Measurements from ENCODE around the gene SLC7A5.
"Not testable (repeated sequence)": the region's sequence is repeated elsewhere in the genome, so short reads cannot be mapped to it uniquely, and the experiment has no call there.

Gene SLC7A5

DNA sequence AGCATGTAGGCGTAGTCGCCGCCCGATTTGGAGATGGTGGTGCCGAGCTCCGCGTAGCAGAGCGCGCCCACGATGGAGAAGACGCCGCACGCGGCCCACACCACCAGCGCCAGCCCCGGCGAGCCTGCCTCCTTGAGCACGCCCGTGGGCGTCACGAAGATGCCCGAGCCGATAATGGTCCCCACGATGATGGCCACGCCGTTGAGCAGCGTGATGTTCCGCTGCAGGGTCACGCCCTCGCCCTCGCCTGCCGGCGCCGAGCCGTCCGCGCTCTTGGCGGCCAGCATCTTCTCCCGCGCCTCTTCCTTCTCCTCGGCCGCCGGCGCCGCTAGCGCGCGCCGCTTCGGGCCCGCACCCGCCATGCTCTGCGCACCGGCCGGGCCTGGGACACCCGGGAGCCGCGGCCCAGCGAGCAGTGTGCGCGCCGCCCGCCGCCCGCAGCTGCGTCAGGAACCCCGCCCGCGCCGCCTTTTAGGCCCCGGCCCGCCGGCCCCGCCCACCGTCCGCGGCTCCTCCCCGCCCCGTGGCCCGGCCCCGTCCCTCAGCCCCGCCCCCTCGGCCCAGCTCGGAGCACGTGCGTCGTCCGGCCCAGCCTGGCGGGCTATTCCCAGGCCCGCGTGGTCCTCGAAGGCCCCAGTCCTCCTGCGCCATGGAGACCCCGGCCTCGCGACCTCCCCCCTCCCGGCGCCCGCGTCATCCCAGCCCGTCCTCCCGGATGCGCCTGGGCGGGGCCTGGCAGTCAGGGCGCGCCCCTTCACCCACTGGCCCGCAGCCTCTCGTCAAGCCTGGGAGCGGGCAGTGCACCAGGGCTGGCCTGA, at the start of gene SLC7A5:
SLC7A5 (minus strand) TSS at position 447 of the 818 bp plus-strand sequence; CDS start at position 362, 85 bp downstream.
- TF ChIP-seq ZBTB26 (tag by site-specific recombination; optimal IDR thresholded peaks at IDR 0.05) (peak; percentile 77), ZNF692 (tag by site-specific recombination; IDR thresholded peaks at IDR 0.05) (peak; percentile 81), ZFHX2 (tag by site-specific recombination; conservative IDR thresholded peaks at IDR 0.05) (peak; percentile 61; the same call in 1 of the 2 replicates)
- ChIA-PET POLR2A (interaction anchor here (0.6 to 4.2 kb wide), 11 partner anchors 8 to 485 kb away, joined by 3 to 55 read pairs (median 4); partner anchors contain the start of genes FBXO31 and KLHDC4), CTCF (interaction anchor here (0.5 to 5.8 kb wide), 4 partner anchors 19 to 444 kb away, joined by 3 to 173 read pairs (median 62); no protein-coding TSS in a partner anchor)
- H3K4me1 ChIP-seq (ENCODE audit: control insufficient read depth, insufficient read depth, low read length); H3K9me3 ChIP-seq (ENCODE audit: control insufficient read depth, insufficient read depth, low read depth, low read length); H3K36me3 ChIP-seq (ENCODE audit: control insufficient read depth in 2 of 2, insufficient read depth in 1 of 2, low read length in 2 of 2): not testable (repeated sequence)
- peak within 1 kb of the TSS; percentile 51 for H3K4me3 ChIP-seq (ENCODE audit: low read depth, low read length)
- peak within 1 kb of the TSS; percentile 7; the same call in 1 of the 2 replicates for H3K27ac ChIP-seq (ENCODE audit: extremely low read depth, low read depth, low read length)

DNA sequence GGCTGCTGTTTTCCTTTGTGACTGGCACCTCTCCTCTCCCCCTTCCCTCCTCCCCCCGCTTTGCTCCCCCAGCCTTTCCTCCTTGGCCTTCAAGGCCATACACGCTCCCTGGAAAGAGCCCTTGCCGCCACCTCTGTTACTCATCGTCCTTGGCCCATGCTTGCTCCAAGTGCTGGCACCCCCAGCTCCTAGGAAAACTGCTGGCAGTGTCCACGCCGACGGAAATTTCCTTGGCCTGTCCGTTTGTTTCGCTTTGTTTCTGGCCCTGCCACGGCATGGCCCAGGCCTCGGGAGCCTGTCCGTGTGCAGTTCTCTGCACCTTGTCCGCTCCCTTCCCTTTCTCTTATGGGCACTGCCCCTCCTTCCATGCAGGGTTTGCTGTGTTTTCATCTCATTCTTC, 49.0 kb upstream of the SLC7A5 start:
- Histone ChIP-seq H3K27ac (ENCODE audit: extremely low read depth, low read depth, low read length) (no peak overlapping the region), H3K4me1 (ENCODE audit: control insufficient read depth, insufficient read depth, low read length) (no peaks in the 10 kb centered on the region), H3K9me3 (ENCODE audit: control insufficient read depth, insufficient read depth, low read depth, low read length) (no peaks in the 10 kb centered on the region), H3K4me3 (ENCODE audit: low read depth, low read length) (no peak overlapping the region), H3K36me3 (ENCODE audit: control insufficient read depth in 2 of 2, insufficient read depth in 1 of 2, low read length in 2 of 2) (no peaks in the 10 kb centered on the region)
- ChIA-PET CTCF (no interaction called here), POLR2A (no interaction called here)
- TF ChIP-seq ZNF580 (tag by site-specific recombination; IDR thresholded peaks at IDR 0.05) = no peak
- no peak for TF ChIP-seq ZNF692 (tag by site-specific recombination; IDR thresholded peaks at IDR 0.05)
- no peak for TF ChIP-seq WT1 (tag by site-specific recombination; IDR thresholded peaks at IDR 0.05)
- TF ChIP-seq, protein P1, sequence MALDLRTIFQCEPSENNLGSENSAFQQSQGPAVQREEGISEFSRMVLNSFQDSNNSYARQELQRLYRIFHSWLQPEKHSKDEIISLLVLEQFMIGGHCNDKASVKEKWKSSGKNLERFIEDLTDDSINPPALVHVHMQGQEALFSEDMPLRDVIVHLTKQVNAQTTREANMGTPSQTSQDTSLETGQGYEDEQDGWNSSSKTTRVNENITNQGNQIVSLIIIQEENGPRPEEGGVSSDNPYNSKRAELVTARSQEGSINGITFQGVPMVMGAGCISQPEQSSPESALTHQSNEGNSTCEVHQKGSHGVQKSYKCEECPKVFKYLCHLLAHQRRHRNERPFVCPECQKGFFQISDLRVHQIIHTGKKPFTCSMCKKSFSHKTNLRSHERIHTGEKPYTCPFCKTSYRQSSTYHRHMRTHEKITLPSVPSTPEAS (tag by site-specific recombination; IDR thresholded peaks at IDR 0.05) = no peak
- no peak for TF ChIP-seq ZNF510 (tag by site-specific recombination; IDR thresholded peaks at IDR 0.05; ENCODE audit: insufficient replicate concordance)
- TF ChIP-seq ZNF266 (tag by site-specific recombination; IDR thresholded peaks at IDR 0.05; ENCODE audit: low read depth) = no peak
- TF ChIP-seq, protein P2, sequence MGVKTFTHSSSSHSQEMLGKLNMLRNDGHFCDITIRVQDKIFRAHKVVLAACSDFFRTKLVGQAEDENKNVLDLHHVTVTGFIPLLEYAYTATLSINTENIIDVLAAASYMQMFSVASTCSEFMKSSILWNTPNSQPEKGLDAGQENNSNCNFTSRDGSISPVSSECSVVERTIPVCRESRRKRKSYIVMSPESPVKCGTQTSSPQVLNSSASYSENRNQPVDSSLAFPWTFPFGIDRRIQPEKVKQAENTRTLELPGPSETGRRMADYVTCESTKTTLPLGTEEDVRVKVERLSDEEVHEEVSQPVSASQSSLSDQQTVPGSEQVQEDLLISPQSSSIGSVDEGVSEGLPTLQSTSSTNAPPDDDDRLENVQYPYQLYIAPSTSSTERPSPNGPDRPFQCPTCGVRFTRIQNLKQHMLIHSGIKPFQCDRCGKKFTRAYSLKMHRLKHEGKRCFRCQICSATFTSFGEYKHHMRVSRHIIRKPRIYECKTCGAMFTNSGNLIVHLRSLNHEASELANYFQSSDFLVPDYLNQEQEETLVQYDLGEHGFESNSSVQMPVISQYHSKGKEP (tag by site-specific recombination; IDR thresholded peaks at IDR 0.05) = no peak
- TF ChIP-seq ZNF629 (tag by site-specific recombination; IDR thresholded peaks at IDR 0.05) = no peak
- no peak for TF ChIP-seq ZNF585B (tag by site-specific recombination; IDR thresholded peaks at IDR 0.05)
- no peak for TF ChIP-seq ZNF416 (tag by site-specific recombination; IDR thresholded peaks at IDR 0.05)
- no peak for TF ChIP-seq PRDM2 (tag by site-specific recombination; IDR thresholded peaks at IDR 0.05; ENCODE audit: borderline replicate concordance)
- no peak for TF ChIP-seq TRIM28 (IDR thresholded peaks at IDR 0.05; ENCODE audit: borderline replicate concordance, low read length)
- TF ChIP-seq GLIS1 (tag by site-specific recombination; IDR thresholded peaks at IDR 0.05) = no peak
- TF ChIP-seq ZNF221 (tag by site-specific recombination; IDR thresholded peaks at IDR 0.05; ENCODE audit: borderline replicate concordance) = no peak
- TF ChIP-seq SETDB1 (IDR thresholded peaks at IDR 0.05; ENCODE audit: insufficient read length, low read length) = no peak
